Esophagus squamous epithelium (tissue), 4 donors: ENCODE measurements around the gene TMEM127.

Source experiments
- CTCF ChIP-seq, 6 experiments: fragments of 450-650 bp in 4 of 6; fragments of 200-600 bp in 2 of 6; sonication (generic) in 2 of 6; IDR thresholded peaks; one replicate each; pipeline ENCODE4 v1.5.1; 2016 to 2019; ENCODE audit warnings: antibody characterized with exemption in 6 of 6, mild to moderate bottlenecking in 4 of 6, moderate library complexity in 4 of 6
- POLR2A ChIP-seq, 4 donors: fragments of 450-650 bp; IDR thresholded peaks; one replicate each; pipeline ENCODE4 v1.6.1; 2017; ENCODE audit warnings: antibody characterized with exemption in 4 of 4, mild to moderate bottlenecking in 4 of 4, moderate library complexity in 3 of 4

DNA sequence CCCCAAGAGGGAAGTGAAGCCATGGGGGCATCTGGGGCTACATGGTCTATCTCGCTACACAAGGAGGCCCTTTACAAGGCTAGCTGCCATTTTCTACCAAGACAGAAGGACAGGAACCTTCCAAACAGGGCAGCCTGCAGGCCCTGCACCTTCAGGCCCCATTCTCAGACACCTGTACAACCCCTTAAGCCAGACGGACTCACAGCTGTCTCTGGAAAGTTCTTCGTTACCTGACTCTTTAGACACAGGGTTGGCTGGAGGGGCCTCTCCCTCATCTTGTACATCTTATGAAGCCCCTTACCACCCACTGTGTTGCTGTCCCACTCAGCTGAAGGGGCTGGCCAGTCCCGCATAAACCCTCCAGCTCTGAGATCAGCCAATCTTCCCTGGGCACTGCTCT, 17.2 kb downstream of the TMEM127 start:
- TF ChIP-seq CTCF (IDR thresholded peaks at IDR 0.05) (no peak), POLR2A (IDR thresholded peaks at IDR 0.05) (no peak)
